ENCODE measurements around the gene TAS2R38.

TAS2R38 gene

GRCh38 chr7:141973673-141974072 is at the start of gene TAS2R38:
Gene TAS2R38, minus strand, starts transcription at chr7:141973773. Its CDS starts 84 bp downstream, at chr7:141973689.
- no peak for TF ChIP-seq JUND (IDR thresholded peaks at IDR 0.05; ENCODE audit: low read depth)
- in situ Hi-C loops (cut with HindIII; ENCODE audit: low pct_unique_long_range_greater_than_20kb, low sequenced_read_pairs), result no loop called here
- DNase-seq (ENCODE audit: low read depth in 1 of 2, low spot score in 1 of 2), result no peak

GRCh38 chr7:142018154-142018553 is 44.6 kb upstream of the TAS2R38 start:
- no peak for TF ChIP-seq JUND (IDR thresholded peaks at IDR 0.05; ENCODE audit: low read depth)
- no peak for DNase-seq (ENCODE audit: low read depth in 1 of 2, low spot score in 1 of 2)
- in situ Hi-C loops (cut with HindIII; ENCODE audit: low pct_unique_long_range_greater_than_20kb, low sequenced_read_pairs), result no loop called here

- no peak for DNase-seq (ENCODE audit: low read depth in 1 of 2, low spot score in 1 of 2)
- in situ Hi-C loops (cut with HindIII; ENCODE audit: low pct_unique_long_range_greater_than_20kb, low sequenced_read_pairs), result no loop called here
- no peak for TF ChIP-seq JUND (IDR thresholded peaks at IDR 0.05; ENCODE audit: low read depth)
Observed at GRCh38 chr7:142017451-142017850, 43.9 kb upstream of the TAS2R38 start.

- in situ Hi-C loops (cut with HindIII; ENCODE audit: low pct_unique_long_range_greater_than_20kb, low sequenced_read_pairs), result no loop called here
- DNase-seq (ENCODE audit: low read depth in 1 of 2, low spot score in 1 of 2), result no peak
- no peak for TF ChIP-seq JUND (IDR thresholded peaks at IDR 0.05; ENCODE audit: low read depth)
Observed at GRCh38 chr7:142012825-142013511, 39.4 kb upstream of the TAS2R38 start.

GRCh38 chr7:142010952-142011548 is 37.5 kb upstream of the TAS2R38 start:
- no peak for DNase-seq (ENCODE audit: low read depth in 1 of 2, low spot score in 1 of 2)
- in situ Hi-C loops (cut with HindIII; ENCODE audit: low pct_unique_long_range_greater_than_20kb, low sequenced_read_pairs), result no loop called here
- TF ChIP-seq JUND (IDR thresholded peaks at IDR 0.05; ENCODE audit: low read depth), result no peak

GRCh38 chr7:142009187-142009586 is 35.6 kb upstream of the TAS2R38 start:
- no peak for TF ChIP-seq JUND (IDR thresholded peaks at IDR 0.05; ENCODE audit: low read depth)

GRCh38 chr7:142006577-142006976 is 33.0 kb upstream of the TAS2R38 start:
- TF ChIP-seq JUND (IDR thresholded peaks at IDR 0.05; ENCODE audit: low read depth), result no peak
- no peak for DNase-seq (ENCODE audit: low read depth in 1 of 2, low spot score in 1 of 2)
- in situ Hi-C loops (cut with HindIII; ENCODE audit: low pct_unique_long_range_greater_than_20kb, low sequenced_read_pairs), result no loop called here

More at GRCh38 chr7:142009187-142009586, 35.6 kb upstream of the TAS2R38 start:
- no peak for DNase-seq (ENCODE audit: low read depth in 1 of 2, low spot score in 1 of 2)
- in situ Hi-C loops (cut with HindIII; ENCODE audit: low pct_unique_long_range_greater_than_20kb, low sequenced_read_pairs), result no loop called here

GRCh38 chr7:142002179-142002578 is 28.6 kb upstream of the TAS2R38 start:
- in situ Hi-C loops (cut with HindIII; ENCODE audit: low pct_unique_long_range_greater_than_20kb, low sequenced_read_pairs), result no loop called here
- DNase-seq (ENCODE audit: low read depth in 1 of 2, low spot score in 1 of 2), result no peak
- no peak for TF ChIP-seq JUND (IDR thresholded peaks at IDR 0.05; ENCODE audit: low read depth)

- no peak for TF ChIP-seq JUND (IDR thresholded peaks at IDR 0.05; ENCODE audit: low read depth)
- DNase-seq (ENCODE audit: low read depth in 1 of 2, low spot score in 1 of 2), result no peak
- in situ Hi-C loops (cut with HindIII; ENCODE audit: low pct_unique_long_range_greater_than_20kb, low sequenced_read_pairs), result no loop called here
Observed at GRCh38 chr7:142001163-142001874, 27.7 kb upstream of the TAS2R38 start.

- no peak for TF ChIP-seq JUND (IDR thresholded peaks at IDR 0.05; ENCODE audit: low read depth)
- in situ Hi-C loops (cut with HindIII; ENCODE audit: low pct_unique_long_range_greater_than_20kb, low sequenced_read_pairs), result no loop called here
Observed at GRCh38 chr7:142000244-142000643, 26.7 kb upstream of the TAS2R38 start.

GRCh38 chr7:141999058-141999623 is 25.6 kb upstream of the TAS2R38 start:
- in situ Hi-C loops (cut with HindIII; ENCODE audit: low pct_unique_long_range_greater_than_20kb, low sequenced_read_pairs), result no loop called here
- DNase-seq (ENCODE audit: low read depth in 1 of 2, low spot score in 1 of 2), result no peak
- TF ChIP-seq JUND (IDR thresholded peaks at IDR 0.05; ENCODE audit: low read depth), result no peak

More at GRCh38 chr7:142000244-142000643, 26.7 kb upstream of the TAS2R38 start:
- no peak for DNase-seq (ENCODE audit: low read depth in 1 of 2, low spot score in 1 of 2)

- no peak for DNase-seq (ENCODE audit: low read depth in 1 of 2, low spot score in 1 of 2)
- no peak for TF ChIP-seq JUND (IDR thresholded peaks at IDR 0.05; ENCODE audit: low read depth)
- in situ Hi-C loops (cut with HindIII; ENCODE audit: low pct_unique_long_range_greater_than_20kb, low sequenced_read_pairs), result no loop called here
Observed at GRCh38 chr7:141993354-141993753, 19.8 kb upstream of the TAS2R38 start.

- no peak for DNase-seq (ENCODE audit: low read depth in 1 of 2, low spot score in 1 of 2)
- TF ChIP-seq JUND (IDR thresholded peaks at IDR 0.05; ENCODE audit: low read depth), result no peak
- in situ Hi-C loops (cut with HindIII; ENCODE audit: low pct_unique_long_range_greater_than_20kb, low sequenced_read_pairs), result no loop called here
Observed at GRCh38 chr7:141992688-141993087, 19.1 kb upstream of the TAS2R38 start.
